Astrocyte (in vitro differentiated cells and primary cell): Measurements from ENCODE around the gene EME1.

Experiments
- EZH2 ChIP-seq: IDR thresholded peaks from 2 replicates; pipeline ENCODE4 v1.6.1; 2012; ENCODE audit warnings: mild to moderate bottlenecking, low read length, inconsistent platforms; ENCODE audit not compliant: insufficient read depth
- TF ChIP-seq, protein P1 (sequence below): IDR thresholded peaks from 2 replicates; pipeline ENCODE4 v1.5.1; 2011; ENCODE audit warnings: low read depth, mild to moderate bottlenecking, inconsistent platforms, low read length, moderate library complexity; ENCODE audit not compliant: insufficient read depth

DNA sequence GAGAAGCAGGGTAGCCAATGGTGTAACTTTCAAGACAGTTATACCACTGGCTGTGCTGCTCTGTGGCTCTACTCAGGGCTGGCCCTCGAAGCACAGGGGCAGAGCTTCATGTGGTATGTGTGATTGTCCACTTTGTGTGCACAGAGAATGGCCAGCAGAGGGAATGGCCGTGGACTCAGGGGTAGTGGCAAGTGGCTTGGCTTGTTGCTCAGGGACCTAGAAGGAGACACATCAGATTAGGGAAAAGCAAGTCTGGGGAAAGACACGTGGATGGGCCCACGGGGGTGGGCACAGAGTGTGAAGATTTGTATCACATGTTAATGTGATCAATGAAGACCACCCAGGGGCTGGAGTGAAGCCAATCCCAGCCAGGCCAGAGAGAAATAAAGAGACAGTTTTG, 47.1 kb upstream of the EME1 start:
- TF ChIP-seq, protein P1, sequence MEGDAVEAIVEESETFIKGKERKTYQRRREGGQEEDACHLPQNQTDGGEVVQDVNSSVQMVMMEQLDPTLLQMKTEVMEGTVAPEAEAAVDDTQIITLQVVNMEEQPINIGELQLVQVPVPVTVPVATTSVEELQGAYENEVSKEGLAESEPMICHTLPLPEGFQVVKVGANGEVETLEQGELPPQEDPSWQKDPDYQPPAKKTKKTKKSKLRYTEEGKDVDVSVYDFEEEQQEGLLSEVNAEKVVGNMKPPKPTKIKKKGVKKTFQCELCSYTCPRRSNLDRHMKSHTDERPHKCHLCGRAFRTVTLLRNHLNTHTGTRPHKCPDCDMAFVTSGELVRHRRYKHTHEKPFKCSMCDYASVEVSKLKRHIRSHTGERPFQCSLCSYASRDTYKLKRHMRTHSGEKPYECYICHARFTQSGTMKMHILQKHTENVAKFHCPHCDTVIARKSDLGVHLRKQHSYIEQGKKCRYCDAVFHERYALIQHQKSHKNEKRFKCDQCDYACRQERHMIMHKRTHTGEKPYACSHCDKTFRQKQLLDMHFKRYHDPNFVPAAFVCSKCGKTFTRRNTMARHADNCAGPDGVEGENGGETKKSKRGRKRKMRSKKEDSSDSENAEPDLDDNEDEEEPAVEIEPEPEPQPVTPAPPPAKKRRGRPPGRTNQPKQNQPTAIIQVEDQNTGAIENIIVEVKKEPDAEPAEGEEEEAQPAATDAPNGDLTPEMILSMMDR, result no peak
- no peak for TF ChIP-seq EZH2
